ENCODE measurements around the gene ZNF471. TPM values are rescaled to one million over a fixed set of nuclear protein-coding genes. Genes with fewer than 3 reads are reported as not detected.

ZNF471 gene
- total RNA-seq, 1 experiment from 2014 or later: not detected

GRCh38 chr19:56573914-56574313 lies 66.3 kb downstream of the ZNF471 start:
- DNase-seq (ENCODE audit: low spot score): no peak

- peak; percentile 13 for DNase-seq (ENCODE audit: low spot score)
These were observed 70.3 kb downstream of the ZNF471 start for GRCh38 chr19:56577719-56578602.

Other genes starting within 250 kb of the ZNF471 start
- gene EDDM13, start 235.1 kb upstream of the ZNF471 start, total RNA-seq (2014; rRNA removed; shearing (Covaris generic)): not detected in 2 replicates
- 11.0 and 14.2 TPM in 2 replicates for gene ZSCAN5A, start 193.0 kb upstream of the ZNF471 start, total RNA-seq (2014; rRNA removed; shearing (Covaris generic))
- not detected in 2 replicates for gene ZNF582, start 114.3 kb upstream of the ZNF471 start, total RNA-seq (2014; rRNA removed; shearing (Covaris generic))
- gene ZNF583, start 103.5 kb upstream of the ZNF471 start, total RNA-seq (2014; rRNA removed; shearing (Covaris generic)): not detected in 2 replicates
- not detected in 2 replicates for gene ZNF667, start 30.5 kb upstream of the ZNF471 start, total RNA-seq (2014; rRNA removed; shearing (Covaris generic))
- not detected in 2 replicates for gene ZFP28, start 31.1 kb downstream of the ZNF471 start, total RNA-seq (2014; rRNA removed; shearing (Covaris generic))
- not detected in 2 replicates for gene ZNF470, start 59.6 kb downstream of the ZNF471 start, total RNA-seq (2014; rRNA removed; shearing (Covaris generic))
- gene ZNF71, start 87.4 kb downstream of the ZNF471 start, total RNA-seq (2014; rRNA removed; shearing (Covaris generic)): not detected in 2 replicates
- gene SMIM17, start 135.3 kb downstream of the ZNF471 start, total RNA-seq (2014; rRNA removed; shearing (Covaris generic)): not detected in 2 replicates
- gene ZNF835, start 163.9 kb downstream of the ZNF471 start, total RNA-seq (2014; rRNA removed; shearing (Covaris generic)): not detected in 2 replicates

Data from HT-29 (cell line).